Endothelial cell of umbilical vein (primary cell): ENCODE results near the gene PRR14. TPM values are rescaled to one million over a fixed set of nuclear protein-coding genes. Genes with fewer than 3 reads are reported as not detected.

Experiments used
- BruUV-seq: library from RNA; stranded (reverse); fragments of 400-500 nt; replicated peaks from 2 replicates; lab custom pipeline; 2021; lab: Mats Ljungman, UMichigan
- CTCF ChIA-PET: fragments of 300-600, 350-600 bp; sonication (Branson Sonifier 250); formaldehyde crosslinking; loops from one replicate; lab custom pipeline; 2021; ENCODE audit warnings: antibody characterized with exemption, inconsistent platforms; lab: Charles Lee
- POLR2A ChIA-PET: fragments of 300-600, 350-600 bp; sonication (Branson Sonifier 250); formaldehyde crosslinking; loops from one replicate; lab custom pipeline; 2021; ENCODE audit warnings: antibody characterized with exemption, inconsistent platforms; lab: Charles Lee
- DNase-seq: peaks from one replicate; pipeline ENCODE4 v3.0.0-alpha.2; 2011; ENCODE audit warnings: low read depth, low spot score
- FAIRE-seq: peaks from 2 replicates; lab custom pipeline; 2011; peaks lifted over from hg19 to GRCh38; lab: Jason Lieb, UNC
- H2AFZ ChIP-seq: 2 replicates; pipeline ENCODE4 v1.6.0; 2012; ENCODE audit warnings: low read depth, low read length, control low read depth, inconsistent platforms
- H3K27ac ChIP-seq: 2 replicates; pipeline ENCODE4 v1.5.1; 2011; ENCODE audit warnings: low read depth, mild to moderate bottlenecking, control low read depth, low read length, moderate library complexity; ENCODE audit not compliant: insufficient read depth
- H3K27me3 ChIP-seq, 2 experiments: 2 replicates each; pipeline versions ENCODE4 v1.6.0 to v1.6.1; 2011; ENCODE audit warnings: low read length in 2 of 2, mixed read lengths in 1 of 2; ENCODE audit not compliant: control insufficient read depth in 2 of 2, insufficient read depth in 2 of 2
- H3K36me3 ChIP-seq, 2 experiments: 2 replicates in 1 of 2; 3 replicates in 1 of 2; pipeline ENCODE4 v1.5.1; 2011; ENCODE audit warnings: low read length in 2 of 2, mild to moderate bottlenecking in 1 of 2, moderate library complexity in 1 of 2; ENCODE audit not compliant: control insufficient read depth in 2 of 2, insufficient read depth in 2 of 2; ENCODE audit errors: extremely low read depth in 1 of 2
- H3K4me1 ChIP-seq: 3 replicates; pipeline ENCODE4 v1.5.1; 2011; ENCODE audit warnings: mild to moderate bottlenecking, low read length; ENCODE audit not compliant: control insufficient read depth, insufficient read depth; ENCODE audit errors: extremely low read depth
- H3K4me2 ChIP-seq: 2 replicates; pipeline ENCODE4 v1.6.1; 2011; ENCODE audit warnings: low read length, control low read depth, mixed read lengths; ENCODE audit not compliant: insufficient read depth
- H3K4me3 ChIP-seq, 3 experiments: fragments of 200-600 bp in 1 of 3; sonication (generic), shearing (Covaris generic) in 1 of 3; replicated peaks in 1 of 3; 2 replicates each; pipeline ENCODE4 v1.5.1; 2011 to 2016; ENCODE audit warnings: control low read depth in 3 of 3, low read length in 3 of 3, mild to moderate bottlenecking in 2 of 3, inconsistent platforms in 1 of 3, low read depth in 1 of 3, moderate library complexity in 1 of 3; ENCODE audit not compliant: insufficient read depth in 1 of 3
- H3K79me2 ChIP-seq: 2 replicates; pipeline ENCODE4 v1.6.0; 2012; ENCODE audit warnings: low read length, inconsistent platforms; ENCODE audit not compliant: control insufficient read depth, insufficient read depth
- H3K9ac ChIP-seq: replicated peaks from 2 replicates; pipeline ENCODE3; 2011; ENCODE audit warnings: low read length, control low read depth; ENCODE audit not compliant: insufficient read depth; ENCODE audit errors: extremely low read depth
- H3K9me1 ChIP-seq: replicated peaks from 3 replicates; pipeline ENCODE4 v1.6.0; 2011; ENCODE audit warnings: mild to moderate bottlenecking, low read length; ENCODE audit not compliant: control insufficient read depth, insufficient read depth; ENCODE audit errors: extremely low read depth
- H3K9me3 ChIP-seq: replicated peaks from 2 replicates; pipeline ENCODE4 v1.5.1; 2012; ENCODE audit warnings: low read length, inconsistent platforms; ENCODE audit not compliant: control insufficient read depth, insufficient read depth
- H4K20me1 ChIP-seq: replicated peaks from 2 replicates; pipeline ENCODE3; 2011; ENCODE audit warnings: mild to moderate bottlenecking, low read length; ENCODE audit not compliant: control insufficient read depth, insufficient read depth; ENCODE audit errors: extremely low read depth
- CTCF ChIP-seq, 2 donors: IDR thresholded peaks; 1 replicate in 1 of 2; 2 replicates in 1 of 2; pipeline ENCODE4 v1.5.1; 2011; ENCODE audit warnings: low read length in 2 of 2, mild to moderate bottlenecking in 2 of 2, moderate library complexity in 2 of 2, control low read depth in 1 of 2, inconsistent platforms in 1 of 2, low read depth in 1 of 2; ENCODE audit not compliant: insufficient read depth in 1 of 2; ENCODE audit errors: extremely low read depth in 1 of 2
- EZH2 ChIP-seq: IDR thresholded peaks from 2 replicates; pipeline ENCODE4 v1.6.1; 2012; ENCODE audit warnings: borderline replicate concordance, low read depth, mild to moderate bottlenecking, moderate library complexity, low read length, inconsistent platforms; ENCODE audit not compliant: severe bottlenecking
- FOS ChIP-seq: IDR thresholded peaks from 2 replicates; pipeline ENCODE4 v1.6.1; 2011; ENCODE audit warnings: mild to moderate bottlenecking, low read length, moderate library complexity, borderline replicate concordance; ENCODE audit not compliant: insufficient read depth
- GATA2 ChIP-seq: IDR thresholded peaks from 2 replicates; pipeline ENCODE4 v1.7.0; 2011; ENCODE audit warnings: low read depth, mild to moderate bottlenecking, moderate library complexity, mixed read lengths, low read length; ENCODE audit not compliant: insufficient read length, insufficient read depth
- JUN ChIP-seq: IDR thresholded peaks from 2 replicates; pipeline ENCODE4 v1.6.1; 2011; ENCODE audit warnings: borderline replicate concordance, low read depth; ENCODE audit not compliant: insufficient read length, insufficient read depth
- MAX ChIP-seq: IDR thresholded peaks from 2 replicates; pipeline ENCODE4 v1.6.1; 2011; ENCODE audit not compliant: insufficient read depth, insufficient read length
- MYC ChIP-seq: IDR thresholded peaks from one replicate; pipeline ENCODE4 v1.6.1; 2011; ENCODE audit warnings: mild to moderate bottlenecking, low read depth, low read length
- POLR2A ChIP-seq: IDR thresholded peaks from 2 replicates; pipeline ENCODE4 v1.6.1; 2012; ENCODE audit warnings: low read depth, mild to moderate bottlenecking, control low read depth, low read length
- POLR2AphosphoS5 ChIP-seq: IDR thresholded peaks from 2 replicates; pipeline ENCODE4 v1.6.1; 2012; ENCODE audit warnings: low read depth, mild to moderate bottlenecking, control low read depth, low read length, moderate library complexity; ENCODE audit not compliant: insufficient read depth
- dilution Hi-C: fragments of 300-500 bp; cut with MboI; formaldehyde crosslinking; loops from one replicate; pipeline ENCODE4 v1.15.0; 2019; ENCODE audit warnings: low sequenced_read_pairs; ENCODE audit not compliant: extremely low pct_ligation_motif_present
- intact Hi-C: fragments of 100-400 bp; cut with micrococcal nuclease; formaldehyde crosslinking; loops from one replicate; pipeline ENCODE4 v1.10.0; 2022
- polyA plus RNA-seq, 4 experiments: library from polyadenylated mRNA; depleted of rRNA in 3 of 4; stranded (reverse) in 3 of 4; unstranded in 1 of 4; fragments of >200 nt; gene quantifications; 2 replicates each; pipeline versions ENCODE4 v1.2.1 to v1.2.3, GENCODE V29; 2011 to 2012; ENCODE audit warnings: missing spikeins in 1 of 4
- total RNA-seq: library from RNA; stranded (reverse); gene quantifications from 2 replicates; pipeline ENCODE4 v1.2.3, GENCODE V29; 2021

PRR14 gene
- total and polyA plus RNA-seq, 2 donors (not counting 3 experiments of a cell fraction or from before 2014, with no cell fraction given), result 17.0 to 70.0 TPM

- Histone ChIP-seq H3K36me3 (peaks cover 5 to 26% of the 10 kb centered on the region in 2 experiments), H4K20me1 (no peaks in the 10 kb centered on the region), H3K4me3 (no peak overlapping the region), H3K27me3 (no peaks in the 10 kb centered on the region), H3K79me2 (peaks cover 20% of the 10 kb centered on the region), H3K4me2 (no peak overlapping the region), H3K27ac (no peak overlapping the region), H3K9ac (no peak overlapping the region), H3K9me1 (no peaks in the 10 kb centered on the region), H3K9me3 (no peaks in the 10 kb centered on the region), H2AFZ (no peak overlapping the region), H3K4me1 (peaks cover 17% of the 10 kb centered on the region)
- ChIA-PET CTCF (no interaction called here), POLR2A (no interaction called here)
- dilution Hi-C loops (no loop called here), intact Hi-C loops (loop anchor here (5.0 to 10.0 kb wide), 2 partner anchors 129 to 561 kb away; partner anchors contain the start of genes TBX6, YPEL3 and ZNF768)
- TF ChIP-seq EZH2 (no peak), GATA2 (no peak), MAX (no peak), CTCF (IDR thresholded peaks at IDR 0.05; ENCODE audit: extremely low read depth in 1 of 2, insufficient read depth in 1 of 2, low read depth in 1 of 2, low read length in 2 of 2) (no peak), POLR2AphosphoS5 (no peak), POLR2A (no peak), JUN (no peak), MYC (no peak), FOS (no peak)
- FAIRE-seq (no peak), DNase-seq (no peak)
- BruUV-seq, result TSS peak; percentile 0
Observed at GRCh38 chr16:30655815-30656347, 5.1 kb downstream of the PRR14 start.
